ENCODE data around the gene MS4A4E.

- no peak for TF ChIP-seq CTCF (IDR thresholded peaks at IDR 0.05)
- no peak for TF ChIP-seq EZH2 (IDR thresholded peaks at IDR 0.05)
- no peak for TF ChIP-seq EZH2phosphoT487 (IDR thresholded peaks at IDR 0.05)
Measured at GRCh38 chr11:60261014-60261413, 18.1 kb upstream of the MS4A4E start.
